DMS153 treated with DMSO at 0.1 percent for 48 hours (cell line): ENCODE measurements around the gene SLC12A4.
"Not testable (repeated sequence)": the region's sequence is repeated elsewhere in the genome, so short reads cannot be mapped to it uniquely, and the experiment has no call there.

Experiments
- DNase-seq: peaks from one replicate; lab custom pipeline; 2025; ENCODE audit not compliant: unreplicated experiment; lab: John Stamatoyannopoulos, UW

The SLC12A4 gene

DNA sequence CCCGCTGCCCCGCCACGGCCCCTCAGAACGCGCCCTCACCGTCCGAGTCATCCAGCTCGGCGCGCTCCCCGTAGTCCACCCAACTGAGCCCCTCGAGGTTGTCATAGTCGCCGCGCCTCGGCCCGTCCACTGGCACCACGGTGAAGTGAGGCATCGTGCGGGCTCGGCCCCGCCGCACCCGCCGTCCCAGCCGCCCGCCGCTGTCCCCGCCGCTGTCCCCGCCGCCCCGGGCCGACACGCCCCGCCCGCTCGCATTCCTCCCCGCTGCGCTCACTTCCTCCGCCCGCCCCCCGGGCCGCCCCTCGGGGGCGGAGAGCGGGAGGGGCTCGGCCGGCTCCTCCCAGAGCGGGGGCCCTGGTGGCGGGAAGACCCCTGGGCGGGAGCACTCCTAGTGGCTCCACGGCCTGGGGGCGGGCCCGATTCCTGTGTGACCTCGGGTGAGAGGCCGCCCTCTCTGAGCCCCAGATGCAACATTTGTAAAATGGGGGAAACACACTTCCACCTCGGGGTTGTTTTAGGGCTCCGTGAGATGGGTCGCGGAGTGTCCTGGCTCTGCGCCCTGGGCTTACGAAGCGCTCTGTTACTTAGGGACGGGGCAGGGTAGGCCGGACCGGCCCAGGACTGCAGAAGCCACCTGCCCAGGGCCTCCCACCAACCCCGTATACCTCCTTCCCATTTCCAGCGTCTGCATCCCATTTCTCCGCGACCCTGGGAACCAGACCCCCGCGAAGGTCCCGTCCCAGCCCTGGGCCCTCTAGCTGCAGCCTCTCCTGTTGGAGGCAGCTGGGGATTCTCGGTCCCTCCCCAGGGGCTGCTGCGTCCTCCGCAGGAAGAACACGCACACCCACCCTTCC is at the start of gene SLC12A4:
SLC12A4 (minus strand) TSS at position 238 of the 854 bp plus-strand sequence; CDS start at position 154, 84 bp downstream.
- DNase-seq, result no peak

DNA sequence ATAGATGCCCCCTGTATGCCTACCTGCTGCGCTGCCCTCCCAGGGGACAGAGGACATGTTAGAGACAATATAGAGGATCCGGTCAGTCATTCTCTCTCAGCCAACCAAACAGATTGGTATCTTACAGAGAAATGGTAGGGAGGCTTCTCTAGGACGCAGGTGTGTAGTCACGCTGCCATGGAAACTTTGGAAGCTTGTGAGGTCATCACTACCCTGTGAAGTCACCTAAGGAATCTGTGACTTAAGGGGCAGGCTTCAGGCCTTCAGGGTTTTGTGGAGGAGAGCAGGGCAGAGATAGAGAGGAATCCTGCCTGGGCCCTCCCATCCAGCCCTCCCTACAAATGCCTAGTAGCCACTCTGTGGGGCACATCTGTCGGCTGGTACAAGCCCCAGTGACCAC is 47.2 kb upstream of the SLC12A4 start, which contains the start of gene DPEP2NB:
DPEP2NB (minus strand) TSS at position 231 of the 400 bp plus-strand sequence; CDS start at position 90, 141 bp downstream.
- DNase-seq, result no peak

DNA sequence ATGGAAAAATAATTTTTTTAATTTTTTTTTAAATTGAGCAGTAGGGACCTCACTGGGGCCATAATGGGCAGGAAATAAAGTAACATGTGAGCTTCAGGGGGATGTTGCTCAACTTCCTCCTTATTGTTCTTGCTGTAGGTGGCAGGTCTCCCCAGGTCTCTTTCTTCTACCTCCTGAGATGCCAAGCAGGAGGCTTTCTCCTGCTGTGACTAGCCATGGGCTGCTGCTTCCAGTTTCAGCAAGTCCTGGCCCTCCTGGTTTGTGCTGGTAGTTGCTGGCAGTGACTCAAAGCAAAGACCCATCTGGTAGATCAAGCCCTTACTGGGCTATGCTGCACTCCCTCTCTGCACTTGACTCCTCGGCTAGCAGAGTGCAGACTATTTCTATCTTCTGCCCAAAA is 45.0 kb upstream of the SLC12A4 start:
- no peak for DNase-seq

DNA sequence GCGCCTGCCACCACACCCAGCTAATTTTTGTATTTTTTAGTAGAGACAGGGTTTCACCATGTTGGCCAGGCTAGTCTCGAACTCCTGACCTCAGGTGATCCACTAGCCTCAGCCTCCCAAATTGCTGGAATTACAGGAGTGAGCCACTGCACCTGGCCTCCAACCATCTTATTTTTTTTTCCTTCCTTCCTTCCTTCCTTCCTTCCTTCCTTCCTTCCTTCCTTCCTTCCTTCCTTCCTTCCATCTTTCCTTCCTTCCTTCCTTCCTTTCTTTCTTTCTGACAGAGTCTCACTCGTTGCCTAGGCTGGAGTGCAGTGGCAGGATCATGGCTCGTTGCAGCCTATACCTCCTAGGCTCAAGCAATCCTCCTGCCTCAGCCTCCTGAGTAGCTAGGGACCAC is 41.4 kb upstream of the SLC12A4 start:
- not testable (repeated sequence) for DNase-seq

DNA sequence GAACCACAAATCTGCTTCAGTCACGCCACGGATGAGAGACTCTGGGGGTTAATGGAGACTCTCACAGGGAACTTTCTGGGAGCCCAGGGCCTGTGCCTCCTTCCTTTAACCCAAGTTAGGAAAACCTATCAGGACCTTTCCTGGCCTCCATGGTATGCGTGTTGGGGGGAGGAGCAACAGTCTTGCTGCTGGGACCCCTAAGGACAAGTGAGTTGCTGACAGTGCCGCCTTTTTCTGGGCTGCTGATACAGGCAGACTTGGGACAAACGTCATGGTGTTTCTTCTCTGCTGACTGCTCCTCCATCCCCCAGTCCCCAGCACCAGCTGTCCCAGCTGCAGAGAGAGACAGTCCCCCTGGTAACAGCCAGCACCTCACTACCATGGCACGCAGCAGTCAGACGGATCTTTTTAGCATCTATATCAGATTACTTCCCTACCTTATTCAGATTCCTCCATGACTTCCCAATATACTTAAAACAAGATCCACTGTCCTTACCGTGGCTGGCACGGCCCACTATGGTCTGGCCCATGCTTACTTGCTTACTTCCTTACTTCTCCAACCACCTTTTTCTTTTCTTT is 40.8 kb upstream of the SLC12A4 start:
- no peak for DNase-seq

DNA sequence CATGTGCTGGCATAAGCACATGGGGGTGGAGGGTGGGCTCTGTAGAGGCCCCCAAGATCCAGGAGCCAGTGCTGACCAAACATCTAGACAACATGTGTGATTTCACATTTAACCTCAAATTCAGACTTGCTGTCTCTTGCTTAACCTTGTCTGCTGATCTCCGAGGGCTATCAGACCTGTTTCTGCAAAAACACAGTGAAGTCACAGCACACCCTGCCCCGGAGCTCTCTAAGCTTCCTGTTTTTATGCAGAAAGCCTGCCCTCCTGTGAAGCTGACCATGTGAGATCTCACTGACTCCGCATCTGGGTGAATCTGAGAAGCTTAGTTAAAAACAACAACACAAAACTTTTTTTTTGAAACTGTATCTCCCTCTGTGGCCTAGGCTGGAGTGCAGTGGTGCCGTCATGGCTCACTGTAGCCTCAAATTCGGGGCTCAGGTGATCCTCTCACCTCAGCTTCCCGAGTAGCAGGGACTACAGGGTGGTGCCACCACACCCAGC is 37.4 kb upstream of the SLC12A4 start:
- DNase-seq, result no peak

DNA sequence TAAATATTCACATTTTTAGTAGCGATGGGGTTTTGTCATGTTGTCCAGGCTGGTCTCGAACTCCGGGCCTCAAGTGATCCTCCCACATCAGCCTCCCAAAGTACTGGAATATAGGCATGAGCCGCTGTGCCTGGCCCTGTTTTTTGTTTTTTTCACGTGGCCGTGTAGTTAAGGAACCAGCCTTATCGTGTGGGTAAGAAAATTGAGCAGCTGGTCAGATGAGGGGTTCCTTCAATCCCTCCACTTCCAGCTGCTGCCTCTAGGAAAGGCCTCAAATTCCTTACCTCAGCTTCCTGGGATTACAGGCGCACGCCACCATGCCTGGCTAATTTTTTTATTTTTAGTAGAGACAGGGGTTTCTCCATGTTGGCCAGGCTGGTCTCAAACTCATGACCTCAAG is 36.8 kb upstream of the SLC12A4 start:
- DNase-seq, result no peak

DNA sequence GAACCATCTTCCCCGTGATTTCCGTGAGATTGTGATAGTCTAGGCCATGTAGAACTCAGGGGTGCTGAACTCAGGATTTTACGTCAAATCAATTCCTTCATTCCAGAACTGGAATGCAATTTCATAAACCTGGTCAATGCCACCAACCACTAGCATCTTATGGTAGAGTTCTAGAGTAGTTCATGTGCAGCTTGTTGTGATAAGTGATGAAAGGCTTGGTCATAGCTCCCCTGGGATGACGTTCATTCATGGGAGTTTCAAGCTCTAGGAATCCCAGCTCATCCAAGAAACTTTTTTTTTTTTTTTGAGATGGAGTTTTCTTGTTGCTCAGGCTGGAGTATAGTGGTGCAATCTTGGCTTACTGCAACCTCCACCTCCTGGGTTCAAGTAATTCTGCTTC is 34.6 kb upstream of the SLC12A4 start:
- DNase-seq, result no peak

DNA sequence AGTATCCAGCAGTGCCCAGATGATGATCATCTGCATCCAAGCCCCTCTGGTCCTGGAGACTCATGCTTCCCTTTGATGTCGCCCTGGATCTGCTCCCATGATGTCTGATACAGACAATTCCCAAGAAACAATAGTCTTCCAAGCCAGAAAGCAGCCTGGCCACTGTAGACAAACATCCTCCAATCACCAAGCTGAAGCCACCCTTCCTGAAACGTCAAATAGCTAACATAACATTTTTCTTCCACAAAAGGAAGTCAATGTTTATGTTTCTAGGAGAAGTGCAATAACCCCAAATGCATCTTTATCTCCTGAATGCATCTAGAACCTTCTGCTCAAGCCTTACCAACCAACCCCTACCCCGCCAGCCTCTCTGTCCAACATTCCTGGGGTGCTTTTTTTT is 32.0 kb upstream of the SLC12A4 start:
- DNase-seq, result no peak

DNA sequence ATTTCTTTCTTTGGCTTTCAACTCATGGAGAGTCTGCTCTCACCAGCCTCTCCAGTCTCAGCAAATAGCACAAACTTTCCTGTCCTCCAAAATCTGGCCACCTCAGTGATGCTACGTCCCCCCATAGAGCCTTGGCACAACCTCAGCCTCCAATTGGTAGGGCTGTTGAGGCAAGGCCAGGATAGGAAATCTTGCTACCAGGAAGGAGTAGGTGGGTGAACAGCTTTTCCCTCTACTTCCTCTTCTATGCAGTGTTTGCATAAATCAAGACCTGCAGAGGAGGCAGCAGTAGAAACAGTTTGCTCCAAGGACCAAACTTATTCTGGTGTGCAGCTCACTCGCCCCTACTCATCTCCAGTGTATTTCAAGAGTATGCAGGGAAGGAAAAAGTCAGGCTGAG is 31.5 kb upstream of the SLC12A4 start:
- DNase-seq, result no peak

DNA sequence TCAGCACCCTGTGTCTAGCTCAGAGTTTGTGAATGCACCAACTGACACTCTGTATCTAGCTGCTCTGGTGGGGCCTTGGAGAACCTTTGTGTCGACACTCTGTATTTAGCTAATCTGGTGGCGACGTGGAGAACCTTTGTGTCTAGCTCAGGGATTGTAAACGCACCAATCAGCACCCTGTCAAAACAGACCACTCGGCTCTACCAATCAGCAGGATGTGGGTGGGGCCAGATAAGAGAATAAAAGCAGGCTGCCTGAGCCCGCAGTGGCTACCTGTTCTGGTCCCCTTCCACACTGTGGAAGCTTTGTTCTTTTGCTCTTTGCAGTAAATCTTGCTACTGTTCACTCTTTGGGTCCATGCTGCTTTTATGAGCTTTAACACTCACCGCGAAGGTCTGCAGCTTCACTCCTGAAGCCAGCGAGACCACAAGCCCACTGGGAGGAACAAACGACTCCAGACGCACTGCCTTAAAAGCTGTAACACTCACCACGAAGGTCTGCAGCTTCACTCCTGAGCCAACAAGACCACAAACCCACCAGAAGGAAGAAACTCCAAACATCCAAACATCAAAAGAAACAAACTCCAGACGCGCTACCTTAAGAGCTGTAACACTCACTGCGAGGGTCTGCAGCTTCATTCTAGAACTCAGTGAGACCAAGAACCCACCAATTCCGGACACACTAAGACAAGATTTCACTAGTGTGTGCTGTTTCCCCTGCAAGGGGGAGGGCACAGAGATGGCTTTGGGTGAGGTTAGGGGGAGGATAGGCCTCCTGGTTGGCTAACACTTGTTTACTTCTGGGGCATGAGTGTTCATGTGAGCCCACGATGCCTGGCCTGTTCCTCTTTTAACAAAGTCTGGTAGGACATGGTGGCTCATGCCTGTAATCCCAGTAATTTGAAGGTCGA is 30.6 kb upstream of the SLC12A4 start, which contains the start of gene DPEP2:
DPEP2 (minus strand) TSS at position 706 of the 910 bp plus-strand sequence. CDS start 6,272 bp downstream, outside the sequence.
- not testable (repeated sequence) for DNase-seq

DNA sequence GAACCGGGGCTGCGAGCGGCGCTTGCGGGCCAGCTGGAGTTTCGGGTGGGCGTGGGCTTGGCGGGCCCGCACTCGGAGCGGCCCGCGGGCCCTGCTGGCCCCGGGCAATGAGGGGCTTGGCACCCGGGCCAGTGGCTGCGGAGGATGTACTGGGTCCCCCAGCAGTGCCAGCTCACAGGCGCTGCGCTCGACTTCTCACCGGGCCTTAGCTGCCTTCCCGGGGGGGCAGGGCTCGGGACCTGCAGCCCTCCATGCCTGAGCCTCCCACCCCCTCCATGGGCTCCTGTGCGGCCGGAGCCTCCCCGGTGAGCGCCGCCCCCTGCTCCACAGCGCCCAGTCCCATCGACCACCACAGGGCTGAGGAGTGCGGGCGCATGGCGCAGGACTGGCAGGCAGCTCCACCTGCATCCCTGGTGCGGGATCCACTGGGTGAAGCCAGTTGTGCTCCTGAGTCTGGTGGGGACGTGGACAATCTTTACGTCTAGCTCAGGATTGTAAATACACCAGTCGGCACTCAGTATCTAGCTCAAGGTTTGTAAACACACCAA is 29.9 kb upstream of the SLC12A4 start:
- DNase-seq, result not testable (repeated sequence)

DNA sequence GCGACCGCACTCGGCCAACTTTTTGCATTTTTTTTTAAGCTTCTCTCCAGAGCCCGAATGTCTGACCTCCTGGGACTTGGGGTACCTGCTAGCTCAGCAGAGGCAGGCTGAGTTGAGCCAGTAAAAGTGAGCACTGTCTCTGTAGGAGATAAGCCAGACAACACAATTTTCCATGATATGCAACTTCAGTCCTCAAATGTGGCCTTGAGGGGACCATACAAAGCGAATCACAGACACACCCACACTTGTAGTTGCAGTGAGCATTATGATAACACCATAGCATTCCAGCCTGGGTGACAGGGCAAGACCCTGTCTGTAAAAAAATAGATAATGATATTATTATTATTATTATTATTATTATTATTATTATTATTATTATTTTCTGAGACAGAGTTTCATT is 28.2 kb upstream of the SLC12A4 start:
- no peak for DNase-seq

DNA sequence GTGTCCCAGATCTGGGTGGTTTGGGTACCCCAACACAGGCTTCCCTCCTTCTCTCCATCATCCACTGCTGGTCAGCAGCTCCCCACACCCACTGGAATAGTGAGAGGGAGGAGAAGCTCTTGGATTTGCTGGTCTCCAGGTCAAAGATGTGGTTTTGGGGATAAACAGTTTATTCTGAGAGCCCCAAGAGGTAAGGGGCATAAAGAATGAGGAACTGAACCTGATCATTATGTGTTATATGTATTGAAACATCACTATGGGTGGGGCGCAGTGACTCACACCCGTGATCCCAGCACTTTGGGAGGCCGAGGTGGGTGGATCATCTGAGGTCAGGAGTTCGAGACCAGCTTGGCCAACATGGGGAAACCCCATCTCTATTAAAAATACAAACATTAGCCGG is 27.0 kb upstream of the SLC12A4 start:
- no peak for DNase-seq

DNA sequence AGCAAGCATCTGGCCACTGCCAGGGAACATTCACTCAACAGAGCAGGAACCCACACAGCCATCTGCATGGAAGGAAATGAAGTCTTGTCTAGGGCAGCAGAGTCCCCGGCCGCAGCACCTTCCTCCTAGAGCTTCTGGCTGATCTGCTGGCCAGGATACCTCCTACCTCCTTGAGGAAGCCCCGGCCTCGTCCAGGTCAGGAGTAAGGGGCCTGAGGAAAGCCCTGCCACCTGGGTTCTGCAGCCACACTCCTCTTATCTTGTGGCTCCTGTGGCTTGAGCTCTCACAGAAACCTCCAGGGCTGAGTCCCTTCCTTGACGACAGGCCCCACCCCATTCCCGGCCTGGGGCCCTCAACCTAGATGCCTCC is 25.6 kb upstream of the SLC12A4 start:
- not testable (repeated sequence) for DNase-seq

DNA sequence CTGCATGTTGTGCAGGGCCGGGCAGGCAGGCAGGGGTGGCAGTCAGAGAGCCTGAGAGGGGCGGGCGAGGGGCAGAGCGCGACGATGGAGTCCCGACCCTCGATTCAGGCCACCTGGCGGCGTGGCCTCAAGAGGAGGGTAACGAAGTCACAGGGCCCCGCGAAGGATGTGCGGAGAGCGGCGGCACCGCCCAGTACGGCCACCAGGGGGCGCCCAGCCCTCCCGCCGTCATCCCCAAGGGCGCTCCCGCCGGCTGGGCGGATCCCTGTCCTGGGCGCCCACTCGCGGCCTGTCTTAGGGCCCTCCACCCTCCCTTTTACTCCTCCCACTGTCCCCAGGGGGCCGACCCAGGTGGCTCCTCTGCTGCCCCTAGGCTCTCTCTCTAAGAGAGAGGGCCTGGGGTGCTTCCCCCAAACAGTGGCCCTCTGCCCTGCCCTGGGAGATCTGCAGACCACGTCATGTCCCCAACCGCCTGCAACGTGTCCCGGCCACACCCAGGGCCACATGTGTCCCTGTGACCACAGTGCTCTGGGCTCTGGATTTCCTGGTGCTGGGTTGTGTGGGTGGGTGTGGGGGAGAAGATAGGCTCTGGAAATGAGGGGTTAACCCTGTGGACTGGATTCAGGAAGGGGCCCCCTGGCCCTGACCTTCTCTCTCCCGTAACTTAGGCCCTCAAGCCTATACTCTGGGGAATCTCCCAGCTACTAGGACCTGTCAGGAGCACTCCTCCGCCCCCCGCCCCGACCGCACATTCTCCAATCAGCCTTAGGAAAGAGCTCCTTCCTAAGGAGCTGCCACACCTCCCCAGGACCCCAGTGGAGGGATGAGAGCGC is 25.0 kb upstream of the SLC12A4 start:
- DNase-seq, result peak; percentile 26

DNA sequence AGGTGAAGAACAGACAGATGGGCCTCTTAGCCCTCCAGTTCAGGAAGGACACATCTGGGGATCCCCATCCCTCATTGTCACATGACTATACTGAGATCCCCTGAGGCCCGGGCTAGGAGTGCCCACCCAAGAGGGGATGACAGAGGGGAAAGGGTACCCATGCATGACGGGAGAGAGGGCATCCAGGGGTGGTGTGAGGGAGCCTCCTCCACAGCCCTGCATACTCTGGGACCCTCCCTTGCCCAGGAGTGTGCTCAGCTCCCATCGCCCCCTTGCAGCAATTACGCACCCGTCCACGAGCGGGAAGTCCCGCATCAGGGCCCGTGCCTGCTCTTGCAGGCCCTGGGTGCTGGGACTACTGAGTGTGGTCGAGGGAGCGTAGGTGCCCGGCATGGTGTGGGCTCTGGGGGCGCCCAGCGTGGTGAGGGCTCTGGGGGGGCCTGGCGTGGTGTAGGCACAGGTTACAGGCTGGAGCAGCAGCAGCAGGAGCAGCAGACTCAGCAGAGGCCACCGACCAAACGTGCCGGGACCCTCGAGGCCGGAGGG is 24.3 kb upstream of the SLC12A4 start:
- no peak for DNase-seq

DNA sequence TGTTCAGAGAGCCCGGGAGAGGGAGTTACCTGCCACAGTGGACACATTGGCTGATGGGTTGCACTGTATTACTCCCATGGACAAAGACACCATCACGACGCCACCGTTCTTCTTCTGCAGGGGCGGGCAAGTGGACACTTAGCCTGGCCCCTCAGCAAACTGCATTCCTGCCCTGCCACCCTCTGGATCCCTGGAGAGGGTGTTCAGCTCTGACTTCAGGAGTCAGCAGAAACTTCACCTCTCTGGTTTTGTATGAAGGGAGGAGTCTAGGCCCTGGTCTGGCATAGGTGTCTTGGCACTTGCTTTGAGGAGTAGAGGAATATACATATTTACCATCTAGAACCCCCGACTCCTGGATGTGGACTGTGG is 21.6 kb upstream of the SLC12A4 start:
- DNase-seq, result no peak

DNA sequence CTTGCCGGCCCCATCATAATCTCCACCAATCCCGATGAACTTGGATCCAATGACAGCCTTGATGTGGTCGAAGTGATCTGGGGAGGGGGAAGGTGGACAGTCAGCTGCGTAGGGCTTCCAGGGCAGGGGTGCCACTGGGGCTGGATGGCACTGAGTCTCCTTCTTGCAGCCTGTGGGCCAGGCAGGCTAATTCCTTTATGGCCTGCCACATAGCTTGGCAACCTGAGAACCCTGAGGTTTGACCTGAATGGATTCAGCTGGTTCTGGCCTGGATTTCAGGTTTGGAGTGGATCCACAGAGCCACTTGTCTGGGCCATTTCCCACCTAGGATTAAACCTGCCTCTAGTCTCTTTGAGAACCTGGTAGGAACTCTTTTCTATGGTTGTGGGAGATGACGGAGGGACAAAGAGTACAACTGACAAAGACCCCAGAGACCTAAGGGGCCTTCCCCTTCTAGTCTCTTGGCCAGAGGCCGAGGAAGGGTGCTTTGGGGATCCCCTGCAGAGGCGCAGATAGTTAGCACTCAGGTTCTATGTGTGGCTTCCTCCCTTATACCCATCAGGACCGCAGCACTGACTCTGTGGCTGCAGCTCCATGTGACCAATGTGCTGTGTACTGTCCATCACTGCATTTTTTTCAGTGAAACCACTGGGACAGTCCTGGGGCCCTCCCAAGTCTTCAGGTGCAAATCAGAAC is 21.0 kb upstream of the SLC12A4 start:
- DNase-seq, result no peak
